K562 (cell line): ENCODE results near the gene ASCC3. TPM values are rescaled to one million over a fixed set of nuclear protein-coding genes. Genes with fewer than 3 reads are reported as not detected.
A peak's percentile ranks its signal among the peaks of the same experiment; 100 is the strongest.
"Not testable (repeated sequence)": the region's sequence is repeated elsewhere in the genome, so short reads cannot be mapped to it uniquely, and the experiment has no call there.

ENCODE experiments used
- ATAC-seq: fragments of 200-7000 bp; cut with Tn5 transposase; 3 replicates; pipeline ENCODE4 v1.9.1; 2020; ENCODE audit warnings: moderate library complexity
- BruUV-seq: library from RNA; stranded (reverse); fragments of 400-500 nt; replicated peaks from 2 replicates; lab custom pipeline; 2021; lab: Mats Ljungman, UMichigan
- CTCF ChIA-PET: fragments of 300-600 bp; formaldehyde crosslinking; extraction: SDS; loops from one replicate; lab custom pipeline; 2021; ENCODE audit warnings: low intra/inter-chr PET ratio; lab: Yijun Ruan, JAX
- POLR2A ChIA-PET: fragments of 300-600, 350-650 bp; sonication (Branson Sonifier 250); formaldehyde crosslinking; extraction: SDS; loops from one replicate; lab custom pipeline; 2021; ENCODE audit warnings: antibody characterized with exemption, inconsistent platforms; lab: Yijun Ruan, JAX
- DNase-seq, 4 experiments: peaks; one replicate each; pipeline versions ENCODE4 v3.0.0 to v3.0.0-alpha.2; 2011 to 2018; ENCODE audit warnings: low spot score in 3 of 4, mixed read lengths in 3 of 4; ENCODE audit errors: extremely low read depth in 1 of 4
- FAIRE-seq: peaks from 2 replicates; lab custom pipeline; 2011; peaks lifted over from hg19 to GRCh38; lab: Jason Lieb, UNC
- H2AFZ ChIP-seq: 2 replicates; pipeline ENCODE4 v1.6.0; 2011; ENCODE audit warnings: low read depth, low read length, control low read depth, inconsistent platforms
- H3K27ac ChIP-seq: fragments of 200-600 bp; 3 replicates; pipeline ENCODE4 v1.8.0; 2011; ENCODE audit warnings: low read depth, mild to moderate bottlenecking, control low read depth, inconsistent platforms, low read length, moderate library complexity, mixed read lengths; ENCODE audit errors: extremely low read depth
- H3K27me3 ChIP-seq, 2 experiments: fragments of 300-600 bp in 1 of 2; 2 replicates in 1 of 2; 3 replicates in 1 of 2; pipeline versions ENCODE4 v1.6.0 to v1.8.0; 2011; ENCODE audit warnings: inconsistent platforms in 2 of 2, low read length in 2 of 2, mild to moderate bottlenecking in 1 of 2, mixed read lengths in 1 of 2, moderate library complexity in 1 of 2; ENCODE audit not compliant: control insufficient read depth in 2 of 2, insufficient read depth in 2 of 2
- H3K36me3 ChIP-seq: fragments of 300-600 bp; 3 replicates; pipeline ENCODE4 v1.8.0; 2011; ENCODE audit warnings: mild to moderate bottlenecking, low read length, inconsistent platforms; ENCODE audit not compliant: control insufficient read depth, insufficient read depth
- H3K4me1 ChIP-seq, 2 experiments: fragments of 200-600 bp in 1 of 2; replicated peaks in 1 of 2; 2 replicates in 1 of 2; 3 replicates in 1 of 2; pipeline versions ENCODE4 v1.5.1 to v1.8.0; 2011; ENCODE audit warnings: inconsistent platforms in 2 of 2, low read length in 2 of 2, mild to moderate bottlenecking in 1 of 2, mixed read lengths in 1 of 2, moderate library complexity in 1 of 2; ENCODE audit not compliant: control insufficient read depth in 2 of 2, insufficient read depth in 2 of 2
- H3K4me2 ChIP-seq: 2 replicates; pipeline ENCODE4 v1.6.1; 2011; ENCODE audit warnings: low read length, control low read depth, inconsistent platforms, mixed read lengths; ENCODE audit not compliant: insufficient read depth
- H3K4me3 ChIP-seq: fragments of 200-600 bp; sonication (generic), shearing (Covaris generic); 2 replicates; pipeline ENCODE4 v1.5.1; 2016; ENCODE audit warnings: control low read depth, inconsistent platforms
- H3K79me2 ChIP-seq: fragments of 200-600 bp; 3 replicates; pipeline ENCODE4 v1.8.0; 2011; ENCODE audit warnings: low read length, inconsistent platforms; ENCODE audit not compliant: control insufficient read depth, insufficient read depth
- H3K9ac ChIP-seq, 2 experiments: 2 replicates each; pipeline versions ENCODE4 v1.6.0 to v1.6.1; 2011; ENCODE audit warnings: low read depth in 2 of 2, low read length in 2 of 2, control low read depth in 1 of 2, inconsistent platforms in 1 of 2, mild to moderate bottlenecking in 1 of 2, mixed read lengths in 1 of 2; ENCODE audit not compliant: insufficient read depth in 1 of 2
- H3K9me1 ChIP-seq: one replicate; pipeline ENCODE4 v1.6.0; 2011; ENCODE audit warnings: inconsistent platforms, mild to moderate bottlenecking, low read length, moderate library complexity; ENCODE audit not compliant: control insufficient read depth, insufficient read depth
- H3K9me3 ChIP-seq: replicated peaks from 2 replicates; pipeline ENCODE4 v1.5.1; 2011; ENCODE audit warnings: low read depth, low read length, inconsistent platforms; ENCODE audit not compliant: control insufficient read depth, insufficient read depth
- H4K20me1 ChIP-seq: replicated peaks from 2 replicates; pipeline ENCODE4 v1.6.1; 2011; ENCODE audit warnings: low read length, inconsistent platforms, mixed read lengths; ENCODE audit not compliant: control insufficient read depth, insufficient read depth
- COPS2 ChIP-seq: fragments of 450-650 bp; conservative IDR thresholded peaks from 2 replicates; pipeline ENCODE4 v1.6.1; 2016; ENCODE audit warnings: mild to moderate bottlenecking, moderate library complexity
- MAFK ChIP-seq: IDR thresholded peaks from 2 replicates; pipeline ENCODE4 v1.6.1; 2011; ENCODE audit warnings: low read length, improper control_type of control experiment
- ZNF146 ChIP-seq: IDR thresholded peaks from one replicate; pipeline ENCODE4 v1.6.1; 2018; ENCODE audit warnings: missing compliant biosample characterization; ENCODE audit not compliant: unreplicated experiment
- WGBS: fragments of 100-300 bp; shearing (Covaris generic); methylation state at CpG from one replicate; pipeline ENCODE4 v1.1.6; 2016; ENCODE audit warnings: low coverage, mixed read lengths; ENCODE audit not compliant: insufficient coverage; ENCODE audit errors: missing lambda C conversion rate; 5-methylcytosine and 5-hydroxymethylcytosine counted together
- in situ Hi-C: fragments of 300-500 bp; cut with MboI; formaldehyde crosslinking; loops from 4 replicates; pipeline ENCODE4 v1.15.0; 2018; ENCODE audit warnings: inconsistent platforms, mixed read lengths
- intact Hi-C: fragments of 100-400 bp; cut with micrococcal nuclease; formaldehyde crosslinking; loops from 2 replicates; pipeline ENCODE4 v1.14.2; 2022
- polyA plus RNA-seq, 8 experiments: library from polyadenylated mRNA; depleted of rRNA in 4 of 8; stranded (reverse) in 5 of 8; unstranded in 3 of 8; fragments of >200 nt; fragmentation: Nextera tagmentation in 2 of 8; fragmentation: Illumina TruSeq in 1 of 8; extraction: Ambion mirVana in 2 of 8; extraction: Trizol in 1 of 8; gene quantifications; 2 replicates each; pipeline versions ENCODE4 v1.2.1 to v1.2.3, GENCODE V29; 2011 to 2014; ENCODE audit warnings: inconsistent platforms in 1 of 8, missing spikeins in 1 of 8
- total RNA-seq, 7 experiments: library from RNA; depleted of rRNA in 6 of 7; stranded (reverse); fragments of >200 nt in 6 of 7; fragmentation: Illumina TruSeq in 2 of 7; extraction: Trizol in 2 of 7; gene quantifications; 2 replicates each; pipeline versions ENCODE4 v1.2.1 to v1.2.3, GENCODE V29; 2011 to 2021; ENCODE audit warnings: low replicate concordance in 1 of 7

Gene ASCC3
- total and polyA plus RNA-seq, 9 of the 15 experiments (the other 6 are each of a cell fraction or from before 2014, with no cell fraction given): 16.1 to 56.1 (median 33.9) TPM

GRCh38 chr6:100758386-100758785, 122.7 kb downstream of the ASCC3 start:
- WGBS: 88% methylated on average over 1 of the region's 1 CpG
- H3K4me3 ChIP-seq, intact Hi-C loops, POLR2A ChIA-PET, FAIRE-seq, H4K20me1 ChIP-seq, H3K9me3 ChIP-seq, DNase-seq, H3K9ac ChIP-seq, H3K4me1 ChIP-seq, H3K27me3 ChIP-seq, CTCF ChIA-PET, H3K4me2 ChIP-seq, H3K9me1 ChIP-seq, ATAC-seq, BruUV-seq, H3K79me2 ChIP-seq, H2AFZ ChIP-seq, in situ Hi-C loops, H3K27ac ChIP-seq: not testable (repeated sequence)
- peaks cover 11% of the 10 kb centered on the region; the same call in 2 of the 3 replicates for H3K36me3 ChIP-seq
- peak; percentile 66 for TF ChIP-seq ZNF146 (CRISPR knock-in tag)

GRCh38 chr6:100753421-100753820, 127.7 kb downstream of the ASCC3 start:
- Histone ChIP-seq H3K79me2 (no peaks in the 10 kb centered on the region), H3K4me2 (no peak overlapping the region), H3K36me3 (0 out of 3 replicates have a peak, but pooled peaks cover 2% of the 10 kb centered on the region), H2AFZ (no peak overlapping the region), H4K20me1 (no peaks in the 10 kb centered on the region), H3K4me1 (no peaks in the 10 kb centered on the region), H3K9ac (no peak overlapping the region), H3K27me3 (no peaks in the 10 kb centered on the region), H3K4me3 (no peak overlapping the region), H3K27ac (no peak overlapping the region)
- in situ Hi-C loops: no loop called here
- POLR2A ChIA-PET: no interaction called here
- WGBS: 92% methylated on average over 3 of the region's 3 CpGs
- FAIRE-seq (no peak), DNase-seq (no peak)
- BruUV-seq: no TSS peak
- TF ChIP-seq MAFK: no peak
- no peak for TF ChIP-seq COPS2
- TF ChIP-seq, all 486 proteins: peak for 0
- Histone ChIP-seq H3K9me3 (no peaks in the 10 kb centered on the region), H3K9me1 (no peaks in the 10 kb centered on the region)
- ATAC-seq: no peak
- intact Hi-C loops: no loop called here
- CTCF ChIA-PET: no interaction called here
